Mesenteric fat pad (tissue), 1 donor: ENCODE data around the gene CUL1. TPM values are rescaled to one million over a fixed set of nuclear protein-coding genes. Genes with fewer than 3 reads are reported as not detected.

ENCODE experiments used
- DNase-seq: peaks from one replicate; pipeline ENCODE4 v3.0.0-alpha.2; 2020; ENCODE audit warnings: low spot score
- total RNA-seq: library from RNA; stranded (reverse); fragmentation: NEBNext Ultra II Directional; extraction: Animal tissue kit (Norgen Biotek cat#: 25700); gene quantifications from one replicate; pipeline ENCODE4 v1.2.1, GENCODE V29; 2021
- donor health status: DM: yes; HTN: yes; CAD: no.

The CUL1 gene
- total RNA-seq, 1 donor from 2014 or later = 50.6 TPM

- DNase-seq = no peak
Measured at GRCh38 chr7:148803094-148803493, 104.4 kb downstream of the CUL1 start.

GRCh38 chr7:148804343-148805235 is 105.9 kb downstream of the CUL1 start:
- no peak for DNase-seq

- no peak for DNase-seq
Measured at GRCh38 chr7:148806187-148806586, 107.5 kb downstream of the CUL1 start.

GRCh38 chr7:148807436-148807835 is 108.7 kb downstream of the CUL1 start:
- no peak for DNase-seq

GRCh38 chr7:148809856-148810255 is 111.2 kb downstream of the CUL1 start:
- DNase-seq = no peak

- DNase-seq = no peak
Measured at GRCh38 chr7:148811892-148812291, 113.2 kb downstream of the CUL1 start.

GRCh38 chr7:148813890-148814289 is 115.2 kb downstream of the CUL1 start:
- no peak for DNase-seq

- DNase-seq = no peak
Measured at GRCh38 chr7:148814922-148815559, 116.3 kb downstream of the CUL1 start.

- no peak for DNase-seq
Measured at GRCh38 chr7:148815612-148816011, 116.9 kb downstream of the CUL1 start.

GRCh38 chr7:148819697-148820360 is 121.1 kb downstream of the CUL1 start:
- no peak for DNase-seq

- no peak for DNase-seq
Measured at GRCh38 chr7:148821422-148821821, 122.7 kb downstream of the CUL1 start.

- no peak for DNase-seq
Measured at GRCh38 chr7:148824864-148825263, 126.2 kb downstream of the CUL1 start.

GRCh38 chr7:148825338-148825737 is 126.6 kb downstream of the CUL1 start:
- DNase-seq = no peak

GRCh38 chr7:148828965-148829364 is 130.3 kb downstream of the CUL1 start:
- DNase-seq = no peak

- DNase-seq = no peak
Measured at GRCh38 chr7:148830897-148831692, 132.4 kb downstream of the CUL1 start.

- DNase-seq = no peak
Measured at GRCh38 chr7:148831782-148832181, 133.1 kb downstream of the CUL1 start.

GRCh38 chr7:148834605-148835004 is 135.9 kb downstream of the CUL1 start:
- no peak for DNase-seq

GRCh38 chr7:148835854-148836253 is 137.2 kb downstream of the CUL1 start:
- no peak for DNase-seq

GRCh38 chr7:148838905-148839304 is 140.2 kb downstream of the CUL1 start:
- no peak for DNase-seq

- DNase-seq = no peak
Measured at GRCh38 chr7:148847815-148848734, 149.4 kb downstream of the CUL1 start.
